A204.1 (cell line): Measurements from ENCODE around the gene RPL7A.

ENCODE experiments used
- FAIRE-seq: peaks from 2 replicates; lab custom pipeline; 2012; peaks lifted over from hg19 to GRCh38; lab: Jason Lieb, UNC

RPL7A gene

DNA sequence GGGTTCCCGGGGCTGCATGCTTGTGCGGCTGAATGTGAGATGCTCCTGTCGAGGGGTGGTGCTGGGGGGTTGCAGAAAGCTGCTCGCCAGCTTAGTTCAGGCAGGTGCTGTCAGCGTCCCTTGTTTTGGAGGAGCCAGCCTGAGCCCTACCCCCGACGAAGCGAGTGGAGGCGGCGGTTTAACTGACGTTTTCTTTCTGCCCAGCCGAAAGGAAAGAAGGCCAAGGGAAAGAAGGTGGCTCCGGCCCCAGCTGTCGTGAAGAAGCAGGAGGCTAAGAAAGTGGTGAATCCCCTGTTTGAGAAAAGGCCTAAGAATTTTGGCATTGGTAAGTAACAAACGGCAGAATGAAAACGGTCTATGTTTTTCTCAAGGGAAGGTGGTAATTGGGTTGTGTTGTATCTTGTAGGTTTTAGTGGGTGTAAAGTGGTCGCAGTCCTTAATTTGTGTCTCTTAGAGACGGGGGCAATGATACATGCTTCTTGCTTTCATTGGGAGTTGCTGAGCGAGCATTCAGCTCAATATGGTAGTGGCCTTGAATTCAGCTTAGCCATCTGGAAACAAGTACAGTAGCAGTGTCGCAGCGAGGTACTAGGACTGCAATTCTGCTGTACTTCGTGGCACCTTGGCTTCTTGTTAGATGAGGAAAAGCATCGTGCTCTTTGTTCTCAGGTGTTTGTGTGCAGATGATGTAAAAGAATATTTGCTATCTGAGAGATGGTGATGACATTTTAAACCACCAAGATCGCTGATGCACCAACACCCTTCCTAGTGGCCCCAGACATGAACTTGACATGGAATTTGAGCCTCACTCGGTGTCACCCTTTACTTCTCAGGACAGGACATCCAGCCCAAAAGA is 928 bp downstream of the RPL7A start:
- no peak for FAIRE-seq

DNA sequence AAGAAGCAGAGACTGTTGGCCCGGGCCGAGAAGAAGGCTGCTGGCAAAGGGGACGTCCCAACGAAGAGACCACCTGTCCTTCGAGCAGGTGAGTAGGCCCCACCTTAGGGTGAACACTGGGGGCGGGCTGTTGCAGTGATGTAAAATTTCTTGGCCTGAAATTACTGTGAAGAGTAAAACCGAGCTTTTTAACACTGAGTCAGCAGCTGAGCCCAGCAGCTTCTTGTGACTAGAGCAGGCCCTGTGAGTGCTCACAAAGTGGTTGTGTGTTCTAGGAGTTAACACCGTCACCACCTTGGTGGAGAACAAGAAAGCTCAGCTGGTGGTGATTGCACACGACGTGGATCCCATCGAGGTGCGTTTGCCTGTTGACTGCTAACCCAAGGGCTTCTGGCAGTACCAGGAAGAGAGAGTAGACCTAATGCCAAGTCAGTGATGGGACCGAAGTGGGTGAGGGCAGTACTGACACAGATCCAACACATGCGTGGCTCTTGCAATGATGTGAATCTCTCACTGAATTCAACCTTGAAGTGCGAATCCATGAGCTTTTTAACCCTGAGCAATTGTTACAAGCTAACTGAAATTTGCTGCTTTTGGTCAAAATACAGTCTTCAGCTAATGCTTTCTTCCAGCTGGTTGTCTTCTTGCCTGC is 2.1 kb downstream of the RPL7A start:
- FAIRE-seq: no peak

DNA sequence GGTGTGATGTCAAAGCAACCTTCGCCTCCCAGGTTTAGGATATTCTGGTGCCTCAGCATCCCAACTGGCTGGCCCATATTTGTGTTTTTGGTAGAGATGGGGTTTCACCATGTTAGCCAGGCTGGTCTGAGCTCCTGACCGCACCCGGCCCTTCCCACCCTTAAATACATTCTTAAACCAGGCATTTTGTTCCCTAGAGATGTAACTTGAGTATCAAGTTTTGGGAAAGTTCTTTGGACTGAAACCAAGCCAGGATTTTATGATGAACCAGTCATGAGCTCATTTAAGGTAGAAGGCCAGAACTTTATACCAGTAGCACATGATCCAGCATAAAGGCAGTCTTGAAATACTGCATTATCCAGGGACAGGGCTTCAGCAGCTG is 3.5 kb downstream of the RPL7A start:
- FAIRE-seq: no peak

DNA sequence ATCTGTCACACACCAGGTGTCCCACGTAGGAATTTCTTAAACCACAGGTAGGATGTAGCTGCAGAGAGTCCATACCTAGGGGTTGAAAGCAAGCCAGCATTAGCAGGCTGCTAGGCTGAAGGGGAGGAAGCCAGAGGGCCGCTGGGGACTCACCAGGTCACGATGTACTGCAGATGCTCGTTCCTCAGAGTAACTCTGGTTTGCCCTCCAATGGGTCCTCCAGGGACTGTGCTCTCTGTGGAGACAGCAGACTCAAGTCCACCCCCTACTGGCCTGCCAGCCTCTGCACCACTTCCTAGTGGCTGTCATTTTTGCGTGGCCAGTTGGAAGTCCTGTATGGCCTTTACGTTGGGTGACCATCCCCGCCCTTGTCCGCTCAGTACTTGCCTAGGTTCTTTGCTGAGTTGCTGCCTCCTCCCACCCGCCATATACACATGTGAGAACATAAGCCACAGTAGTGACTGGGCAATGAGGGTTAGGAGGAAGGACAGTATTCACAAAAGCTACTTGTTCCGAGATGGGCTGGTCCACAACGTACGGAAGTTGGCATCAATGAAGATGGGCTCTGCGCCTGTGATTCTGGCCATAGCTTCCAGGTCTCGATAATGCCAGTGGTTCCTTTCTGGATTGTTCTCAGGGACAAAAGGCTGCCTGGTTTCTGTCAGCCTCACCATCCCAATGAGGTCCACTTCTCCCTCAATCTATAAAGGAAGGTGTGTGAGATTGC is 4.1 kb downstream of the RPL7A start:
- no peak for FAIRE-seq

GRCh38 chr9:133352635-133353340 is 4.8 kb downstream of the RPL7A start:
- FAIRE-seq: no peak

- no peak for FAIRE-seq
These were observed 5.5 kb downstream of the RPL7A start for GRCh38 chr9:133353548-133353947.

DNA sequence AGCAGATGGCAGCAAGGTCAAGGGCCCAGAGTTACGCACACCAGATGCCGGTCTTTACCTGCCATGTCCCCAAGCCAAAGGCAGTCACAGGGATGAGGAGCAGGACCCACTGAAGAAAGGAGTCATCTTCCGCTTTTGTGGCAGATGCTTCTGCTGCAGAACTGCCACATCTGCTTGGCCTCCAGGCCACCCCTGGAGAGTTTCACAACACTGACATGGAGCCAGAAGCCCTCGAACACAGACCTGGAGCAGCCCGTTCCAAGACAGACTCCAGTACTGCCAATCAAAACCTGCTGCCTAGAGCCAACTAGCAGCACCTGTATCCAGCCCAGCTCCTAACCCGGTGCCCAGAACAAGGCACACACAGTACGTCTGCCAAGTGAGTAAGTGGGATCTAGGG is 6.7 kb downstream of the RPL7A start:
- FAIRE-seq: no peak

GRCh38 chr9:133355881-133356357 is 7.9 kb downstream of the RPL7A start:
- FAIRE-seq: no peak

DNA sequence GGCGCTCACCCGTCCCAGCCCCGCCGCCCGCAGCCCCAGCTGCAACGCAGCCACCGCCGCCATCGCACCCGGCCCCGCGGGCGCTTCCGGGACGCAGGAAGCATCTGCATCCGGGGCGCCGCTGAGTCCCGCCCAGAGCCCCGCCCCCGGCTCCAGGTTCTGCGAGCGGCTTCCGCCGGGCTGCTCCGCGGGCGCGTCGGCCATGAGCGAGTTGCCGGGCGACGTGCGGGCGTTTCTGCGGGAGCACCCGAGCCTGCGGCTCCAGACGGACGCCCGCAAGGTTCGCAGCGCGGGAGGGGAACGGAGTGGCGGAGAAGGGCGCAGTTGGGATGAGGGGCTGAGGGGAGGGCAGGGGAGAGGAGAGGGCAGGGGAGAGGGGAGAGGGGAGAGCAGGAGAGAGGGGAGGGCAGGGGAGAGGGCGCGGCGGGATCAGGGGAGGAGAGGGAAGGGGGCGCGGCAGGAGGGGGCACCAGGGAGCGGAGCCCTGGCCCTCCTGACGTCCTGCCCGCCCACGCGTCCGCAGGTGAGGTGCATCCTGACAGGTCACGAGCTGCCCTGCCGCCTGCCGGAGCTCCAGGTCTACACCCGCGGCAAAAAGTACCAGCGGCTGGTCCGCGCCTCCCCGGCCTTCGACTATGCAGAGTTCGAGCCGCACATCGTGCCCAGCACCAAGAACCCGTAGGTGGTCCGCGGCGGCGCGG is 8.5 kb downstream of the RPL7A start, which contains the start of the genes SURF1 and SURF2:
Gene SURF1, minus strand, starts transcription at position 97 of the 701 bp plus-strand sequence. Its CDS starts 34 bp downstream, at position 63.
Gene SURF2, plus strand, starts transcription at position 160 of the 701 bp plus-strand sequence. Its CDS starts 43 bp downstream, at position 203.
- FAIRE-seq: no peak

- no peak for FAIRE-seq
These were observed 9.6 kb downstream of the RPL7A start for GRCh38 chr9:133357656-133358055.

DNA sequence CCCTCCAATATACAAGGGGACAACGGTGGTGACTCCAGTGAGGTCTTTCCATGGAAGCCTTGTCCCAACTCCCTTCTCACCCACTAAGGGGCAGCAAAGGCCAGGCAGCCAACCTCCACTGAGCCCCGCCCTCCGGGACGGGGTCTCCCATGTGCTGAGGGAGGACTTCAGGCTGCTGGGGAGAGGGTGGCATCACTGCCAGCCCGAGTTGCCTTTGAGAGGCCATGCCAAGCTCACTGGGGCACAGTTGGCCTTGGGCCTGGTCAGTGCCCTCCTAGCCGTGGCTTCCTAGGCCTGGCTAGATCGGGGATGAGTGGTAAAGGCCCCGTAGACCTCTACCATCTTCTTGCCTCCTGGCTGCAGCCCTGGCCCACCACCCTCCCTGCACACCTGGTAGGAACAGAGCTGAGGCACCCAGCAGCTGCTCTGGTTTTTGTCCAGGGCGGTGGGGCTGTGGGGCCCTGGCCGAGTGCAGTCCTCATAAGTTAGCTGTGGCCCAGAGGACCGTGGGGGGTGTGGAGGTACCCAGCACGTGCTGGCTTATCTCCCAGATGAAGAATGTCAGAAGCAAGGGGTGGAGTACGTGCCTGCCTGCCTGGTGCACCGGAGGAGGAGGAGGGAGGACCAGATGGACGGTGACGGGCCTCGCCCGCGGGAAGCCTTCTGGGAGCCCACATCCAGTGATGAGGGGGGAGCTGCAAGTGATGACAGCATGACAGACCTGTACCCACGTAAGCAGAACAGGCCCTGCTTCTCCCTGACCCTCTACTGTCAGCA is 11.6 kb downstream of the RPL7A start:
- FAIRE-seq: no peak

DNA sequence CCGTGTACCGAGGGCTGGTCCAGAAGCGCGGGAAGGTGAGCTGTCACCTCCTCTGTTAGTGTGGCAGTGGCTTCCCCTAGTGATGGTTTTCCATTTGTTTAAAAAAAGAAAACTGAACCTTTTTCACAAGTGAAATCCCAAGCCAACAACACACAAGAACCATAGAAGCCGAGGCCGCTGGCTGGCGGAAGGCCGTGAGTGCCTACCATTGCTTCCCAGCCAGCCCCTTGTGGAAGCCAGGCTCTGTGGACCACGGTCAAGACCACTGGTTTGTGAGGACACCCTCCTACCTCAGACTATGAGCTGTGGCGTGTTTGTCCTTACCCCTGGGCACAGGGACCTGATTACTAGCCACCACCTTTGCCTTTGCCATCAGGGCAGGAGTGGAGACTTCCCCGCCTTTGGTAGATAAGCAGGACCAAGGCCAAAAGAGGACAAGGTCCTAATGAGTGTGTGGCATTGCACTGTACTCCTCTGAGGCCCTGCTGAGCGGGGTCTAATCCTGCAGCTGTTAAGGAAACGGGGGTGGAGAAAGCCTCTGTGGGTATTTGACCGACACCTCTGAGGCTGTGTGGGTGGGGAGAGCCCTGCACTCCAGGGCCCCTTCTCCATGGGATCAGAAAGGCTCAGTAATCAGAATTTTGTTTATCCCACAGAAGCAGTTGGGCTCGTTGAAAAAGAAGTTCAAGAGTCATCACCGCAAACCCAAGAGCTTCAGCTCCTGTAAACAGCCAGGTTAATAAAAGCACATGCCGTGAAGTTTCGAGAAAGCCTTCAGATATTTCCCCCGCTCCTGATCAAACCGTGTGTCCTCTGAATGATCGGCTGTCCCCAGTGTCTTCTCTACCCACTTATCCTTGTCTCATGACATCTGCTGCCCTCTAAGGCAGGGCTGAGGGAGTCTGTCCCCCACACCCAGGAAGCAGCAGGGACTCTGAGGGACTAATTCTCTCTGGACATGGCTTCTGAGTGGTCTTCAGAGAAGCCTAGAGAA is 12.7 kb downstream of the RPL7A start:
- FAIRE-seq: no peak

DNA sequence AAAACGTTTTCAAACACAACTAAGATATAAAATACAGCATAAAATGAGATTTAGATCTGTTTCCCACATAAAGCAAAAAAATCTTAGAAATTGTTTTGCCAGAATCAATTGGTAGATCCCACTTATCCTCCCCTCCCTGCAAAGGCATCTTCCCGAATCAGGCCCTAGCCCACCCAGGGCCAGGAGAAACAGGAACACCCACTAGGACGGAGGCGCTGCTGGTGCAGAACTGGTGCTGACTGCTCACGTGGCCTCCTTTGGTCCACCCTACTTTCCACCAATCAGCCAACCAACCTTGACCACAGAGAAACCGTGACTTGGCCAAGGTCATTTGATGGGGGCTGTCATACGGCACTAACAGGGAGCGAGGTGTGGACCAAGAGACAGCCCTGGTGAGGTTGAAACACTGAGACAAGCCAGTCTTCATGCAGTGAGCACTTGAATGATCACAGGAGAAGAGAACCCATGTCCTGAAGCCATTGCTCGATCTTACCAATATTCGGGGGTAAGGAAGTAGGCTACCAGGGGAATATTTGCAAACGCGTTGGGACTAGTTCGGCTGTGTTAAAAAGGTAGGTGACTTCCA is 13.6 kb downstream of the RPL7A start:
- FAIRE-seq: no peak

DNA sequence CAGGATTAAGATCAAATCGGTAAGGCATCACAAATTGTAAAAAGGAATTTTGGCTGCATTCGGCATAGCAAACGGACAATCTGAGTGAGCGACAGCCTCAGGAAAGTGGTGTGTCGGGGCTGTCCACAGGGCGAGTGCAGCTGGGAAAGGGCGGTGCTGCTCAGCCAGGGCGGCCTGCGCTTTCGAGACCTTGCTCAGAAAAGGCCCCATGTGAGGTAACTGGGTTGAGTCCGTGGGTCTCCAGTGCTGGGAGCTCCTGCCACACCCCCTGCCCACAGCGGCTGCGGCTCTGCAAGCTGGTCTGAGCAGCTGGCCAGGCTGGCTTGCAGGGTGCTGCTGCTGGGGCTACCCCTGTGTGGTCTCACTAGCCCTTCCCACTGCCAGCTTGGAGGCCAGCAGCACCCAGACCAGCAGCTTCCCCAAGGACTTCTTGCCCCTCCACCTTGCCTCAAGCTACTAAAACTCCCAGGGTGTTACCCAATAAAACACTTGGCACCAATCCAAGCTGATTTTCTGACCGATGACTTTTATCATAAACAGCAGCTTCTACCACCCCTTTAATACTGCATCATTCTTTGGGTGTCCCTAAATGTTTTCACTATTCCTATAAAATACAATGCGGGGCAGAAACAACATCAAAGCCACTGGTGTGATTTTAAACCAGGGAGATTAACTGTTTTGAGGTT is 14.5 kb downstream of the RPL7A start:
- FAIRE-seq: no peak

DNA sequence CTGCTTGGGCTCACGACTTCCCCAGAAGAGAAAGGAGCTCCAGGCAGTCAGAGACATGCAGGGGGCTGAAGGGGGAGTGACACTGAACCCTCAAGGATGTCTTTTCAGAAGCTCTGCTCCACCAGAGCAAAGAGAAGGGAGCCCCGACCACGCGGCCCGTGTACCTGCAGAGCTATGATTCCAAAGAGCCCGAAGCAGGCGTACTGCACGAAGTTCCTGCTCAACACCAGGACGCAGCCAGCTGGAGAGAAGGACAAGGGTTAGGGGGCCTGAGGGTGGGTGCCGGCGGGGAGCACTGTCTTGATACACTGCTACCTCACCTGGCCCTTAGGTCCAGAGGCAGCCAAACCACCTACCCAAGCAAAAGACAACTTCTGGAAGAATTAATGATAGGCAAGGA is 18.4 kb downstream of the RPL7A start:
- FAIRE-seq: no peak

DNA sequence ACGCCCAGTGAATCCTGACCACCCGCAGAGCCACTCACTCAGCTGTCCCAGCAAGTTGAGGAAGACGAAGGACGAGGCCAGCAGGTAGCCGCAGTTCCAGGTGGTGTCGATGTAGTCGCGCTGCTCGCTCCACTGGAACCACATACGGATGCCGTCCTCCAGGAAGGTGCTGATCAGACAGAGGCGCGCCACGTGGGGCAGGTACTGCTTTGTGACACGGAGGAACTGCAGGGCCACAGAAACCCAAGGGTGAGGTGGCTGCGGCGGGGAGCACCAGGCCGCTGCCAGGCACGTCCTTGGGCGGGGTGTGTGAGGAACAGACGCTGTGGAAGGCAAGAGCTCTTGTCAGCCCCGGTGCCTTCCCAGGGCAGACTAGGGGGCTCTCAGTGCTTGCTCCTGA is 19.2 kb downstream of the RPL7A start:
- no peak for FAIRE-seq

- FAIRE-seq: no peak
These were observed 19.8 kb downstream of the RPL7A start for GRCh38 chr9:133367778-133368177.

GRCh38 chr9:133368249-133368881 is 20.3 kb downstream of the RPL7A start:
- no peak for FAIRE-seq
